ENCODE results near the gene SLC22A6. TPM values are rescaled to one million over a fixed set of nuclear protein-coding genes. Genes with fewer than 3 reads are reported as not detected.

The SLC22A6 gene
- total and polyA plus RNA-seq, 2 experiments from 2014 or later: not detected

GRCh38 chr11:63017306-63017974 is 32.7 kb upstream of the SLC22A6 start:
- no peak for ATAC-seq
- Histone ChIP-seq H3K4me3 (no peak overlapping the region), H3K9me2 (ENCODE audit: insufficient read depth) (no peaks in the 10 kb centered on the region), H3F3A (replicated peaks; ENCODE audit: low read depth) (no peaks in the 10 kb centered on the region), H3K27ac (ENCODE audit: low read depth) (no peak overlapping the region), H3K27me3 (ENCODE audit: insufficient read depth) (no peaks in the 10 kb centered on the region), H3K4me1 (ENCODE audit: insufficient read depth) (peaks cover 5% of the 10 kb centered on the region; the same call in 1 of the 2 replicates), H4K20me1 (replicated peaks; ENCODE audit: insufficient read depth) (no peaks in the 10 kb centered on the region), H2AFZ (no peak overlapping the region), H3K4me2 (no peak overlapping the region), H3K36me3 (ENCODE audit: insufficient read depth) (no peaks in the 10 kb centered on the region), H3K79me2 (replicated peaks; ENCODE audit: insufficient read depth) (no peaks in the 10 kb centered on the region)
- peaks cover 5% of the 10 kb centered on the region for H3K27me3 Mint-ChIP-seq (ENCODE audit: insufficient read depth, low read depth, poor library complexity)
- H3K27ac Mint-ChIP-seq: no peak overlapping the region
- no peaks in the 10 kb centered on the region for H3K36me3 Mint-ChIP-seq (ENCODE audit: low read depth)
- H3K4me3 Mint-ChIP-seq: no peak overlapping the region
- no peak for TF ChIP-seq CTCF (conservative IDR thresholded peaks at IDR 0.05; ENCODE audit: low read depth in 2 of 2)
- no peak for TF ChIP-seq ZNF114 (CRISPR knock-in tag; IDR thresholded peaks at IDR 0.05)
- TF ChIP-seq POLR2AphosphoS5 (IDR thresholded peaks at IDR 0.05; ENCODE audit: low read depth): no peak
- TF ChIP-seq ZNF462 (CRISPR knock-in tag; IDR thresholded peaks at IDR 0.05): no peak
- no peak for TF ChIP-seq ETS1 (IDR thresholded peaks at IDR 0.05)
- no peak for TF ChIP-seq ZNF331 (CRISPR knock-in tag; IDR thresholded peaks at IDR 0.05; ENCODE audit: low read depth)
- no peak for TF ChIP-seq EZH2phosphoT487 (IDR thresholded peaks at IDR 0.05; ENCODE audit: unreplicated experiment)
- TF ChIP-seq STAT1 (IDR thresholded peaks at IDR 0.05; ENCODE audit: unreplicated experiment): no peak
- no peak for TF ChIP-seq NANOG (IDR thresholded peaks at IDR 0.05; ENCODE audit: borderline replicate concordance)
- TF ChIP-seq EZH2 (IDR thresholded peaks at IDR 0.05; ENCODE audit: low read depth, unreplicated experiment): no peak
- TF ChIP-seq CREB1 (CRISPR knock-in tag; IDR thresholded peaks at IDR 0.05; ENCODE audit: low read depth): no peak
- no peak for TF ChIP-seq JUNB (IDR thresholded peaks at IDR 0.05; ENCODE audit: unreplicated experiment)
- TF ChIP-seq REST (IDR thresholded peaks at IDR 0.05; ENCODE audit: unreplicated experiment): no peak
- no peaks in the 10 kb centered on the region for H3K9me3 Mint-ChIP-seq
- H3K4me1 Mint-ChIP-seq: peaks cover 22% of the 10 kb centered on the region
- DNase-seq (ENCODE audit: low spot score): no peak

Measured in GM23338 (cell line).